ENCODE measurements around the gene TRABD2B.
A peak's percentile ranks its signal among the peaks of the same experiment; 100 is the strongest.

TRABD2B gene

DNA sequence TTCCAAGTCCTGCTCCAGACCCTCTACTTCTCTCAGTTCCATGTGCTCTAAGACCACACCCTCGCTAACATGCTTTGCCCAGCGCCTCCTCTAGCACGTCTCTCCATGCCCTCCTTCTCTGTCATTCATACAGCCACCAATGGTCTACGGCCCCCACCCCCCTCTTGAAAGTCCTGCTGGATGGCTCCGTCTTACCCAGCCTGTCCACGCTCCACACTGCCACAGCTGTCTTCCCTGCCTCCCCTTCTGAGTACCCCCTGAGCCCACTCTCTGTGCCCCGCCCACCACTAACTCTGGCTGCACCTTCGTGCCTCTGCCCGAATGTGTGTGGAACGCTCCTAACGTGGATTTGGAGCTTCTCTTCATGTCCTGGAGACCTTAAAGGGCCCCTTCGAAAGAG lies 244.6 kb downstream of the TRABD2B start:
- TF ChIP-seq, protein P1, sequence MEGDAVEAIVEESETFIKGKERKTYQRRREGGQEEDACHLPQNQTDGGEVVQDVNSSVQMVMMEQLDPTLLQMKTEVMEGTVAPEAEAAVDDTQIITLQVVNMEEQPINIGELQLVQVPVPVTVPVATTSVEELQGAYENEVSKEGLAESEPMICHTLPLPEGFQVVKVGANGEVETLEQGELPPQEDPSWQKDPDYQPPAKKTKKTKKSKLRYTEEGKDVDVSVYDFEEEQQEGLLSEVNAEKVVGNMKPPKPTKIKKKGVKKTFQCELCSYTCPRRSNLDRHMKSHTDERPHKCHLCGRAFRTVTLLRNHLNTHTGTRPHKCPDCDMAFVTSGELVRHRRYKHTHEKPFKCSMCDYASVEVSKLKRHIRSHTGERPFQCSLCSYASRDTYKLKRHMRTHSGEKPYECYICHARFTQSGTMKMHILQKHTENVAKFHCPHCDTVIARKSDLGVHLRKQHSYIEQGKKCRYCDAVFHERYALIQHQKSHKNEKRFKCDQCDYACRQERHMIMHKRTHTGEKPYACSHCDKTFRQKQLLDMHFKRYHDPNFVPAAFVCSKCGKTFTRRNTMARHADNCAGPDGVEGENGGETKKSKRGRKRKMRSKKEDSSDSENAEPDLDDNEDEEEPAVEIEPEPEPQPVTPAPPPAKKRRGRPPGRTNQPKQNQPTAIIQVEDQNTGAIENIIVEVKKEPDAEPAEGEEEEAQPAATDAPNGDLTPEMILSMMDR (conservative IDR thresholded peaks at IDR 0.05; ENCODE audit: control insufficient read depth, insufficient read depth, low read depth, low read length), result no peak
- DNase-seq (ENCODE audit: low read depth), result no peak
- H3K4me3 ChIP-seq (ENCODE audit: control insufficient read depth, low read depth, low read length), result no peak overlapping the region

GRCh38 chr1:47751996-47752451 lies 245.2 kb downstream of the TRABD2B start:
- peak; percentile 12 for DNase-seq (ENCODE audit: low read depth)
- no peak overlapping the region for H3K4me3 ChIP-seq (ENCODE audit: control insufficient read depth, low read depth, low read length)
- TF ChIP-seq, protein P1 (conservative IDR thresholded peaks at IDR 0.05; ENCODE audit: control insufficient read depth, insufficient read depth, low read depth, low read length), result no peak

DNA sequence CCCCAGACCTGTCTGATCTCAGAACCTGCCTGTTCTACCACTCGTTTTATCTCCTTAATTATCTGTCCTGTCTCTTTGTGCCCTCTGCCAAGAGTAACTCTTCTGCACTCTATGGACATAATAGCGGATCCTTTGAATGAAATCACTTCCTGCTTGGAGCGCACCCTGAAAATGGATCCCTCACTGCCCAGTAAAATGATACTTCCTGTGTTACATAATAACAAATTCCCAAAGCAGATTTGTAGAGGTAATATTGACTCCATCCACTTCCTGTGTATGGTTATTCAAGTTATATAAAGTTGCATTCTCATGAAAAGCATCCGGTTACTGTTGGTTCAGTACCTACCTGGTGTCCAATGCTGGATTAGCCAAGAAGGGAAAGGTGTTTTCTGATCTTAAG lies 246.0 kb downstream of the TRABD2B start:
- DNase-seq (ENCODE audit: low read depth), result peak; percentile 8
- H3K4me3 ChIP-seq (ENCODE audit: control insufficient read depth, low read depth, low read length), result no peak overlapping the region

GRCh38 chr1:47745715-47746609 lies 251.2 kb downstream of the TRABD2B start:
- TF ChIP-seq, protein P1 (conservative IDR thresholded peaks at IDR 0.05; ENCODE audit: control insufficient read depth, insufficient read depth, low read depth, low read length), result no peak
- DNase-seq (ENCODE audit: low read depth), result no peak
- H3K4me3 ChIP-seq (ENCODE audit: control insufficient read depth, low read depth, low read length), result no peak overlapping the region

More for the DNA sequence above, 246.0 kb downstream of the TRABD2B start:
- TF ChIP-seq, protein P1 (conservative IDR thresholded peaks at IDR 0.05; ENCODE audit: control insufficient read depth, insufficient read depth, low read depth, low read length), result no peak

DNA sequence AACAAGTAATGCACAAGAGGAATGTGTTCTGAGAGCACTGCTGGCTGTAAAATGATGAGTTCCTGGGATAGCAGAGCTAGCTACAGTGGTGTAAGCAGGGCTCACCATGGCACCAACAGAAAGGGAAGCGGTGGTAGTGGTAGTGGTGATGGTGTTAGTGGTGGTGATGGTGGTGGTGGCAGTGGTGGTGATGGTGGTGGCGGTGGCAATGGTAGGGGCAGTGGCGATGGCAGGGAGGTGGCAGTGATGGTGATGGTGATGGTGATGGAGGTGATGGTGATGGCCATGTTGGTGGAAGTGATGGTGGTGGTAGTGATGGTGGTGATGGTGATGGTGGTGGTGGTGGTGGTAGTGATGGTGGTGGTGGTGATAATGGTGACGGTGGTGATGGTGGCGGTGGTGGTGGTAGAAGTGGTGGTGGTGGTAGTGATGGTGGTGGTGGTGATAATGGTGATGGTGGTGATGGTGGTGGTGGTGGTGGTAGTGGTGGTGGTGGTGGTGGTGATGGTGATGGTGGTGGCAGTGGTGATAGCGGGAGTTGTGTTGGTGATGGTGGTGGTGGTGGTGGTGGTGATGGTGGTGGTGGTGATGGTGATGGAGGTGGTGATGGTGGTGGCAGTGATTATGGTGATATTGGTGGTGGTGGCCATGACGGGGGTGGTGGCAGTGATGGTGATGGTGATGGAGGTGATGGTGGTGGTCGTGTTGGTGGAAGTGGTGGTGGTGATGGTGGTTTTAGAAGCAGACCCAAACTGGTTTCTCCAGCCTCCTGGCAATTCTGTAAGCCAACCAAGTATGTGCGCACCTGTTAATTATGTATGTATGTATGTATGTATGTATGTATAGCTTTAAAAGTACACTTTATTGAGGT lies 254.1 kb downstream of the TRABD2B start:
- TF ChIP-seq, protein P1 (conservative IDR thresholded peaks at IDR 0.05; ENCODE audit: control insufficient read depth, insufficient read depth, low read depth, low read length), result no peak
- no peak overlapping the region for H3K4me3 ChIP-seq (ENCODE audit: control insufficient read depth, low read depth, low read length)
- no peak for DNase-seq (ENCODE audit: low read depth)

GRCh38 chr1:47738560-47739182 lies 258.5 kb downstream of the TRABD2B start:
- no peak overlapping the region for H3K4me3 ChIP-seq (ENCODE audit: control insufficient read depth, low read depth, low read length)
- peak; percentile 53 for DNase-seq (ENCODE audit: low read depth)
- TF ChIP-seq, protein P1 (conservative IDR thresholded peaks at IDR 0.05; ENCODE audit: control insufficient read depth, insufficient read depth, low read depth, low read length), result peak; percentile 73
